Hindlimb muscle (tissue), 1 donor: Measurements from ENCODE around the gene DNAH10. TPM values are rescaled to one million over a fixed set of nuclear protein-coding genes. Genes with fewer than 3 reads are reported as not detected.

Experiments used
- DNase-seq: peaks from one replicate; pipeline ENCODE4 v3.0.0-alpha.2; 2013
- polyA plus RNA-seq: library from polyadenylated mRNA; unstranded; fragments of 120-200 nt; gene quantifications from one replicate; pipeline ENCODE4 v1.2.1, GENCODE V29; 2013; ENCODE audit not compliant: insufficient read length

DNAH10 gene, protein sequence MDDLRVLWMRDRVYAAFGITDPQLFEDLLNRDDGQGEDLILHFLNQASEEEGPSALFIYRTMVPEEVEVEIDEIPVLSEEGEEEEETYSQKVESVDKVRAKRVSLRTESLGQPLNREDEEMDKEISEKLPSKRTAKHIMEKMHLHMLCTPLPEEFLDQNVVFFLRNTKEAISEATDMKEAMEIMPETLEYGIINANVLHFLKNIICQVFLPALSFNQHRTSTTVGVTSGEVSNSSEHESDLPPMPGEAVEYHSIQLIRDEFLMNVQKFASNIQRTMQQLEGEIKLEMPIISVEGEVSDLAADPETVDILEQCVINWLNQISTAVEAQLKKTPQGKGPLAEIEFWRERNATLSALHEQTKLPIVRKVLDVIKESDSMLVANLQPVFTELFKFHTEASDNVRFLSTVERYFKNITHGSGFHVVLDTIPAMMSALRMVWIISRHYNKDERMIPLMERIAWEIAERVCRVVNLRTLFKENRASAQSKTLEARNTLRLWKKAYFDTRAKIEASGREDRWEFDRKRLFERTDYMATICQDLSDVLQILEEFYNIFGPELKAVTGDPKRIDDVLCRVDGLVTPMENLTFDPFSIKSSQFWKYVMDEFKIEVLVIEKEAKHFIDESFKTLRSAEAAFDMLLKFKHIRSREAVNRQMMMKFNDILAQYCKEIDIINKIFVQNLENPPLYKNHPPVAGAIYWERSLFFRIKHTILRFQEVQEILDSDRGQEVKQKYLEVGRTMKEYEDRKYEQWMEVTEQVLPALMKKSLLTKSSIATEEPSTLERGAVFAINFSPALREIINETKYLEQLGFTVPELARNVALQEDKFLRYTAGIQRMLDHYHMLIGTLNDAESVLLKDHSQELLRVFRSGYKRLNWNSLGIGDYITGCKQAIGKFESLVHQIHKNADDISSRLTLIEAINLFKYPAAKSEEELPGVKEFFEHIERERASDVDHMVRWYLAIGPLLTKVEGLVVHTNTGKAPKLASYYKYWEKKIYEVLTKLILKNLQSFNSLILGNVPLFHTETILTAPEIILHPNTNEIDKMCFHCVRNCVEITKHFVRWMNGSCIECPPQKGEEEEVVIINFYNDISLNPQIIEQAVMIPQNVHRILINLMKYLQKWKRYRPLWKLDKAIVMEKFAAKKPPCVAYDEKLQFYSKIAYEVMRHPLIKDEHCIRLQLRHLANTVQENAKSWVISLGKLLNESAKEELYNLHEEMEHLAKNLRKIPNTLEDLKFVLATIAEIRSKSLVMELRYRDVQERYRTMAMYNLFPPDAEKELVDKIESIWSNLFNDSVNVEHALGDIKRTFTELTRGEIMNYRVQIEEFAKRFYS (N-terminal part only)
- polyA plus RNA-seq: 1.3 TPM

GRCh38 chr12:123761841-123762714 is at the start of gene DNAH10:
Gene DNAH10 (plus strand): TSS chr12:123762301. CDS start chr12:123762337, 36 bp downstream.
- peak; percentile 26 for DNase-seq

DNA sequence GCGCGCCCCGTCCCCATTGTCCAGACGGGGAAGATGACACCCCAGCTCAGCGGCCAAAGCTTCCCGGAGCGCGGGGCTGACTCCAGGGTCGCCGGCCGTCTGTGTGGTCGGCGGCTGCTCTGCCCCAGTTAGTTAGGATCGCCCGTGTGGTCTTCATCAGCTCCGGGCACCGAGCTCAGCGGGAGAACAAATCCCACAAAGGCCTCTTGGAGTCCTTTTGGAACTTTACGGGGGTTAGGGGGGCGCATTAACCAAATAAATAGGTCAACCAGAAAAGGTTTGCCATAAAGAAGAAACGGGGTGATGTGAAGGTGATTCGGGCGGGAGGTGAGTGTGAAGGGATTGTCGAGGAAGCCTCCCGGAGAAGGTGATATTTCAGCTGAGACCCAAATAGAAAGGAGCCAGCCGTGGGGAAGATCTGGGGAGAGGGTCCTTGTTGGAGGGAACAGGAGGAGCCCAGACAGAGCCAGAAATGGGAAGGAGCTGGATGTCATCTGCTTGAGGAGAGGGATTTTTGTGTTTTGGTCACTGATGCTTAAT is 49.3 kb upstream of the DNAH10 start:
- no peak for DNase-seq

DNA sequence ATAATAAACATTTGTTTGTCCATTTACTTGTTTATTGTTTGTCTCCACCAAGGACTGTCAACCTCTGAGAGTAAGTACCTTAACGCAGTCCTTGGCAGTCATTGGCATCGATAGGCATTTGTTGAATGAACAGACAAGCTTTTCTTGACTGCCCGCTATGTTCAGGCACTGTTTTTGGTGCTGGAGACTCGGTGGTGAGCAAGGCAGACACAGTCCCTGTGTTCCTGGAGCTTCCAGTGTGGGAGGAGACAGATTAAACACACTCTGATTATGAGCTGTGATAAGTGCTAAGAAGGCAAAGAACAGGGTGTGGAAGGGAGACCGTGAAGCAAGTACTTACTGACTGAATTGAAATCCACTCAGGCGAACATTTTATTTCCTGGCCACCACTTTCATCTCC is 48.7 kb upstream of the DNAH10 start:
- no peak for DNase-seq

- no peak for DNase-seq
These were observed 48.1 kb upstream of the DNAH10 start for GRCh38 chr12:123713823-123714585.

DNA sequence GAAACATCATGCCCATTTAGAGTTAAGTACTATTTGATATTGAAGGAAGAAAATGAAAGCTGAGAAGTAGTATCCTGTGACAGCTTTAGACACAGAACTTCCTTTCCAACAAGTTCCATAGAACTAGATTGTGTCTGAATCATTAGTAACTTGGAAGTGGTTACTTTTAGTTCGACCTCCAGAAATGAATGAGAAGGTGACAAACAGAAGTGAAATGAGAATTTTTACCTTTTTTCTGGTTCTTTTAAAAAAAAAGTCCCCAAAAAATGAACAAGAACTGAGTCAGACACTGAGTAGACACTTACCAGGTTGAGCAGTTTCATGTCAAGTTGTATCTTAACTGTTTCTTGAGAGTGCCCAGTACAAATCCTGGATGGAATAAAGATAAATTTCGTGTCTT is 46.9 kb upstream of the DNAH10 start:
- DNase-seq: no peak

DNA sequence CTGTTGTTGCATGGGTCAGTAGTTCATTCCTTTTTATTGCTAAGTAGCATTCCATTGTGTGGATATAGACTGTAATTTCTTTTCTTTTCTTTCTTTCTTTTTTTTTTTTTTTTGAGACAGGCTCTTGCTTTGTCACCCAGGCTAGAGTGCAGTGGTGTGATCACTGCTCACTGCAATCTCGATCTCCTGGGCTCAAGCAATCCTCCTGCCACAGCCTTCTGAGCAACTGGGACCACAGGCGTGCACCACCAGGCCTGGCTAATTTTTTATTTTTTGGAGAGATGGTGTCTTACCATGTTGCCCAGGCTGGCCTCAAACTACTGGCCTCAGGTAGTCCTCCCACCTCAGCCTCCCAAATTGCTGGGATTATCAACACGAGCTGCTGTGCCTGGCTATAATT is 44.8 kb upstream of the DNAH10 start:
- no peak for DNase-seq

GRCh38 chr12:123720141-123720814 is 41.8 kb upstream of the DNAH10 start:
- no peak for DNase-seq

- no peak for DNase-seq
These were observed 40.9 kb upstream of the DNAH10 start for GRCh38 chr12:123721245-123721644.

GRCh38 chr12:123723011-123723410 is 39.1 kb upstream of the DNAH10 start:
- no peak for DNase-seq

- DNase-seq: no peak
These were observed 38.3 kb upstream of the DNAH10 start for GRCh38 chr12:123723765-123724164.

- no peak for DNase-seq
These were observed 35.9 kb upstream of the DNAH10 start for GRCh38 chr12:123726244-123726643.

GRCh38 chr12:123726962-123727361 is 35.1 kb upstream of the DNAH10 start:
- DNase-seq: no peak

DNA sequence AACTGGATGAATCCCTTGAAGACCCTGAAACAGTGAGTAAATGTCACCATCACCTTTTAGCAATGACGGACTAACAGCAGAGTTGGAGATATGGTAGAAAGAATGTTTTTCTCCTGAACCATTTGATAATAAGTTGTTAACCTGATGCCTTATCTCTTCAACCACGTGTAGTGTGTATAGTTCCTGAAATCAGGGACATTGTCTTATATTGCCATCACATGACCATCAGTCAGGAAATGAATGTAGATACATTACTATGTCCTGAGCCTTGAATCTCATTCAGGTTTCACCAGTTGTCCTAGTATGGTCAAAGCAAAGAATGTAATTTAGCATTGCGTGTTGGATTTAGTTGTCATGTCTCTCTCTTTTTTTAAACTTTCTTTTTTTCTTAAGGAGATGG is 34.2 kb upstream of the DNAH10 start:
- no peak for DNase-seq

DNA sequence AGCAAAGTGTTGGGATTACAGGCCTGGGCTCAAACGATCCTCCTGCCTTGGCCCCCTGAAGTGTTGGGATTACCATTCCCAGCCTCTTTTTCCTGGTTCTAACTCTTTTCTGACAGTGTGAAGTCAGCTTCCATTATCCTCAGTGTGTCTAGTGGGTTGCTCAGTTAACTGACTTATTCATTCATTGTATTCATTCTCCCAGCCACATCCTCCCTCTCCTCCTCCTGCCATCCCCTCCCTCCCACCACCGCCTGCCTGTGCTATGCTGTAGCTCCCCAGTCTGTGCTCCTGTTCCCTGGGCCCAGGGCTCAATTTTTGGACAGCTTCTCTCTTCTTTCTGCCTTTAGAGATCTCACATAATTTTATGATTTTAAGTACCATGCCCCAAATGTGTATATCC is 30.5 kb upstream of the DNAH10 start:
- no peak for DNase-seq

DNA sequence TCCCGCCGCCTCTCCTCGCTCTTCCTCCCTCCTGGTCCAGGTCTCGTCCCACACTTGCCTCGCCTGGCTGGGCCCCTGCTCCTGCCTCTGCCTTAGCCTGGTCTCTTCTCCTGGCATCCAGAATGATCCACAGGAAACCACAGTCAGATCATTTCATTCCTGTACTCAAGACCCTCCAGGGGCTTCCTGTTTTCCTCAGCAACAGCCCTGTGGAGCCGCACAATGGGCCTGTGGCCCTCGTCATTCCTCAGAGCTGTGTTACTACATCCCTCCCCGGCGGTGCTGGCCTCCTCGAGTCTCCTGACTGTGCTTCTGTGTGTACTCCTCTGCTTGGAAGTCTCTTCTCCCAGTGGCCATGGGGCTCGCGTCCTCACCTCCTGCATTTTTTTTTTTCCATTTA is 29.9 kb upstream of the DNAH10 start:
- DNase-seq: no peak

DNA sequence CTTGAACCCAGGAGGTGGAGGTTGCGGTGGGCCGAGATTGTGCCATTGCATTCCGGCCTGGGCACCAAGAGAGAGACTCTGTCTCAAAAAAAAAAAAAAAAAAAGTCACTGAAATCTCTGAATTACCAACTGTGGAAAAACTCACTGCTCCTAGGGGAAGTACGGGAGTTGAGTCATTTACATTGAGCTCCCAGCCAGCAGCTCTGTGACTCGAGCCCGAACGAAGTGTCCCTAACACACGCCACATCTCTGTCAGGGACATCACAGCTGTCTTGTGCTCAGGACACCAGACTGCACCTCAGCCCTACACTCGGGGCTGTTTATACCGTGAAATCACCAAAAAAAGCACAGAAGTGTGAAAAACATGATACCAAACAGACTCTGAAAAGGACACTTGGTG is 28.9 kb upstream of the DNAH10 start:
- no peak for DNase-seq

GRCh38 chr12:123734268-123734667 is 27.8 kb upstream of the DNAH10 start:
- DNase-seq: no peak

- DNase-seq: no peak
These were observed 20.0 kb upstream of the DNAH10 start for GRCh38 chr12:123741937-123742572.

DNA sequence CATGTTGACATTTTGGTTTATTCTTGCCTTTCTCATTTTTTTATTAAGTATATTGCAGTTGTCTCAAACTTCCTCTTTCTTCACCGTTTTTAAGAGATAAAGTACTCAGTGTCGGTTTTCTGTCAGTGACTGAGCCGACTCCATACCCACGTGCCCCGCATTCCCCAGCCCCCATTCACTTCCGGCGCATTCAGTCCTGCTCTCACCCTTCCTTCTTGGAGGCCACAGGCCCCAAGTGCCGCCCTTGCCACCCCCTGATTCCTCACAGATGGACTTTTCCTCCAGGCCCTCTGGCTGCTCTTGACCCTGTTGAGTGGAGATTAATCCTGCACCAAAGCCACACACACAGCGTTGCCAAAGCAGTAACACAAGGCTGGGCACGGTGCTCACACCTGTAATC is 19.1 kb upstream of the DNAH10 start:
- no peak for DNase-seq
